Left lung (tissue), 10 donors: Measurements from ENCODE around the gene INO80C. TPM values are rescaled to one million over a fixed set of nuclear protein-coding genes. Genes with fewer than 3 reads are reported as not detected.

Experiments
- ATAC-seq: fragments of 200-7000 bp; cut with Tn5 transposase; one replicate; pipeline ENCODE4 v1.9.1; 2020; ENCODE audit warnings: moderate library complexity
- DNase-seq, 4 donors: peaks; one replicate each; pipeline ENCODE4 v3.0.0-alpha.2; 2013 to 2020
- H3K27ac ChIP-seq, 2 donors: fragments of 200-600 bp; sonication (generic) in 1 of 2; one replicate each; pipeline versions ENCODE4 v1.5.0 to v1.8.0; 2020 to 2021
- H3K27me3 ChIP-seq, 2 donors: fragments of 200-600 bp; sonication (generic) in 1 of 2; one replicate each; pipeline versions ENCODE4 v1.5.0 to v1.8.0; 2020 to 2021
- H3K36me3 ChIP-seq, 2 donors: fragments of 200-600 bp; sonication (generic) in 1 of 2; one replicate each; pipeline versions ENCODE4 v1.5.0 to v1.8.0; 2020 to 2021
- H3K4me1 ChIP-seq, 2 donors: fragments of 200-600 bp; one replicate each; pipeline ENCODE4 v1.8.0; 2021
- H3K4me3 ChIP-seq, 2 donors: fragments of 200-600 bp; sonication (generic) in 1 of 2; one replicate each; pipeline versions ENCODE4 v1.5.0 to v1.8.0; 2020 to 2021; ENCODE audit warnings: mild to moderate bottlenecking in 1 of 2
- H3K9me3 ChIP-seq, 2 donors: fragments of 200-600 bp; sonication (generic) in 1 of 2; one replicate each; pipeline versions ENCODE4 v1.5.0 to v1.8.0; 2020 to 2021
- intact Hi-C, 2 donors: fragments of 100-400 bp; cut with DNase I; formaldehyde crosslinking; loops; one replicate each; pipeline versions ENCODE4 v1.11.2 to v1.14.2; 2022
- polyA plus RNA-seq, 6 donors: library from polyadenylated mRNA; unstranded; fragments of 120-200 nt; gene quantifications; one replicate each; pipeline ENCODE4 v1.2.1, GENCODE V29; 2013; ENCODE audit not compliant: insufficient read length in 6 of 6
- total RNA-seq, 2 donors: library from RNA; stranded (reverse); fragmentation: NEBNext Ultra II Directional; extraction: Animal tissue kit (Norgen Biotek cat#: 25700); gene quantifications; one replicate each; pipeline ENCODE4 v1.2.1, GENCODE V29; 2021
- TF ChIP-seq, protein P1 (sequence below), 2 donors: fragments of 200-600 bp; sonication (generic) in 1 of 2; IDR thresholded peaks; one replicate each; pipeline versions ENCODE4 v1.5.0 to v1.8.0; 2021; ENCODE audit warnings: antibody characterized with exemption in 2 of 2
- donor health status: DM: no; HTN: yes; CAD: no.
- donor health status: DM: no; HTN: no; CAD: no.

Gene INO80C
- total and polyA plus RNA-seq, 8 donors = 27.0 to 41.6 (median 35.2) TPM

DNA sequence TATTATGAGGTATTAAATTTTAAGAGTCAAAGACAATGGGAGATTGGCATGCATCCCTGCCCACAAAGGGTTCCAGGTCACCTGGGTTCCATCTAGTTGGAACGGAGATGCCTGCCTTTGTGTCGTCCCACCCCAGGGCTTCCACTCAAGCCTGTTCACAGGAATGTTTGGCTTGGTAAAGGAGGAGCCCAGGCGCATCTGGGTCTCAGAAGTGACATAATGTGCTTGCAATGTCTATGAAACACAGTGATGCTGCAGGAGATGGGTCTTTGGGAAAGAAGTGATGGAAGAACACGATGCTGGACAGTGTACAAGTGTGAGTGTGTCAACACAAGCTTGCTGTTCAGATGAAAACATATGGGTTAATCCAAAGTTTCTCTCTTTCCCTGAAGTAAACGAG lies 71.0 kb downstream of the INO80C start:
- DNase-seq = no peak
- H3K27ac ChIP-seq = no peak overlapping the region
- peaks cover 0 to 3% of the 10 kb centered on the region in 2 donors for H3K4me1 ChIP-seq
- ATAC-seq = no peak
- TF ChIP-seq, protein P1, sequence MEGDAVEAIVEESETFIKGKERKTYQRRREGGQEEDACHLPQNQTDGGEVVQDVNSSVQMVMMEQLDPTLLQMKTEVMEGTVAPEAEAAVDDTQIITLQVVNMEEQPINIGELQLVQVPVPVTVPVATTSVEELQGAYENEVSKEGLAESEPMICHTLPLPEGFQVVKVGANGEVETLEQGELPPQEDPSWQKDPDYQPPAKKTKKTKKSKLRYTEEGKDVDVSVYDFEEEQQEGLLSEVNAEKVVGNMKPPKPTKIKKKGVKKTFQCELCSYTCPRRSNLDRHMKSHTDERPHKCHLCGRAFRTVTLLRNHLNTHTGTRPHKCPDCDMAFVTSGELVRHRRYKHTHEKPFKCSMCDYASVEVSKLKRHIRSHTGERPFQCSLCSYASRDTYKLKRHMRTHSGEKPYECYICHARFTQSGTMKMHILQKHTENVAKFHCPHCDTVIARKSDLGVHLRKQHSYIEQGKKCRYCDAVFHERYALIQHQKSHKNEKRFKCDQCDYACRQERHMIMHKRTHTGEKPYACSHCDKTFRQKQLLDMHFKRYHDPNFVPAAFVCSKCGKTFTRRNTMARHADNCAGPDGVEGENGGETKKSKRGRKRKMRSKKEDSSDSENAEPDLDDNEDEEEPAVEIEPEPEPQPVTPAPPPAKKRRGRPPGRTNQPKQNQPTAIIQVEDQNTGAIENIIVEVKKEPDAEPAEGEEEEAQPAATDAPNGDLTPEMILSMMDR (IDR thresholded peaks at IDR 0.05) = no peak
- no peaks in the 10 kb centered on the region for H3K9me3 ChIP-seq
- no peaks in the 10 kb centered on the region for H3K27me3 ChIP-seq
- no peaks in the 10 kb centered on the region for H3K36me3 ChIP-seq
- H3K4me3 ChIP-seq = no peak overlapping the region
- intact Hi-C loops = no loop called here

DNA sequence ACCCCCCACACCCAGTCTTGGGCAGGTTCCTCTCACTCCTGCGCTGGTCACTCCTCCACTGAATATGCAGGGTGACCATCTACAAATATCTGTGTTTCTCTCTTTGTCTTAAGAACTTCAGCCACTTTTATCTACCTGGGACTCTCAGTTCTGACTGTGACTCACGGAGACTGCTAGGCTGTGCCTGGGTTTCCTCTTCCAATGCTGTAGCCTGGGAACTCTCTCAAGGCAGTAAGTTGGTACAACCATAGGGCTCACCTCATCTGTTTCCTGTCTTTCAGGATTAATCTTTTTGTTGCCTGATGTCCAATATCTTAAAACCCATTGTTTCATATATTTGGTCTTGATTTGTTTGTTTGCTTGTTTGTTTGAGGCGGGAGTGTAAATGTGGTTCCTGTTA lies 73.4 kb downstream of the INO80C start:
- TF ChIP-seq, protein P1 (IDR thresholded peaks at IDR 0.05) = no peak
- ATAC-seq = no peak

DNA sequence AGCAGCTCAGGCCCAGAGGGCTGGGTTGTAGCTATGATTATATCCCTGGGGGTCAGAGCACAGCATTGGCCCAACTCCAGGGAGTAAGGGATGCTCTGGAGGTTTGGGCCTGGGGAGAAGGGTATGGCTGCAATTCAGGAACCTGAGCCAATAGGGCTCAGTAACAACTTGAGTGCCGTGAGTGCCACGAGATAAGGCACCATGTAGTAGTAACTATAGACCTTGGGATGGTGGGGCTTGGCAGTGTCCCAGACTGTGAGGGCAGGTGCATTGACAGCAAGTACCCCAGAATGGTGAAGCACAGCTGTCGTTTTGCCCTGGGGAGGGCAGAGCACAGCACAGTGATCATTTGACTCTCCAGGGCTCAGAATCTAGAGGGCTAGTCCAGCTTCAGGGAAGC lies 75.5 kb downstream of the INO80C start:
- Histone ChIP-seq H3K27me3 (no peaks in the 10 kb centered on the region), H3K27ac (no peak overlapping the region), H3K4me3 (no peak overlapping the region), H3K4me1 (no peaks in the 10 kb centered on the region), H3K9me3 (peaks cover 0 to 19% of the 10 kb centered on the region in 2 donors), H3K36me3 (no peaks in the 10 kb centered on the region)
- DNase-seq (no peak), ATAC-seq (no peak)
- TF ChIP-seq, protein P1 (IDR thresholded peaks at IDR 0.05) = no peak
- intact Hi-C loops = no loop called here

More for the DNA sequence above, 73.4 kb downstream of the INO80C start:
- H3K27me3 ChIP-seq = no peaks in the 10 kb centered on the region
- peaks cover 0 to 3% of the 10 kb centered on the region in 2 donors for H3K9me3 ChIP-seq
- no peak for DNase-seq
- no peaks in the 10 kb centered on the region for H3K4me1 ChIP-seq
- intact Hi-C loops = no loop called here
- no peak overlapping the region for H3K4me3 ChIP-seq
- no peak overlapping the region for H3K27ac ChIP-seq
- H3K36me3 ChIP-seq = no peaks in the 10 kb centered on the region

DNA sequence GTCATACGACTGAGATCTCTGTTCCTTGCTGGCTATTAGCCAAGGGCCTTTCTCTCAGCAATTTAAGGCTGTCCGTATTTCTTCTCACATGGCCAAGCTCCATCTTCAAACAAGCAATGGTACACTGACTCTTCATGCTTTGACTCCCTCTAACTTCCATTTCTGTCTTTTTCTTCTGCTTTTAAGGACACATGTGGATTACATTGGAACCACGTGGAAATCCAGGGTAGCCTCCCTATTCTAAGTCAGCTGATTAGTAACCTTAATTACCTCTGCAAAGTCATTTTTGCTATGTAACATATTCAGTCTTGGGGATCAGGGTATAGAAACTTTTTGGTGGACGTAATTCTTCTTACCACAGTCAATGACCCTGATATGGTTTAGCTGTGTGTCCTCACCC lies 79.2 kb downstream of the INO80C start:
- H3K4me1 ChIP-seq = peaks cover 0 to 4% of the 10 kb centered on the region in 2 donors
- no peaks in the 10 kb centered on the region for H3K36me3 ChIP-seq
- no peak for ATAC-seq
- H3K27me3 ChIP-seq = no peaks in the 10 kb centered on the region
- H3K9me3 ChIP-seq = peaks cover 0 to 21% of the 10 kb centered on the region in 2 donors
- intact Hi-C loops = no loop called here
- no peak overlapping the region for H3K4me3 ChIP-seq
- no peak for DNase-seq
- H3K27ac ChIP-seq = no peak overlapping the region
- TF ChIP-seq, protein P1 (IDR thresholded peaks at IDR 0.05) = no peak

Other genes with a start within 250 kb of the INO80C start
- gene ZSCAN30, start 207.7 kb downstream of the INO80C start, total RNA-seq = 10 to 100 TPM; 15.0 to 16.1 TPM
- gene ZSCAN30, start 207.7 kb downstream of the INO80C start, polyA plus RNA-seq = 10 to 100 TPM; 50.9 to 68.7 (median 59.6) TPM
- gene ZNF24, start 153.5 kb downstream of the INO80C start, total RNA-seq = 10 to 100 TPM; 48.9 to 56.2 TPM
- gene ZNF24, start 153.5 kb downstream of the INO80C start, polyA plus RNA-seq = 10 to 100 TPM; 63.7 to 68.9 (median 67.5) TPM
- 1 to 10 TPM; 3.2 to 3.5 TPM for gene ZNF396, start 120.6 kb downstream of the INO80C start, total RNA-seq
- 1 to 10 TPM; 2.4 to 3.9 (median 3.2) TPM for gene ZNF396, start 120.6 kb downstream of the INO80C start, polyA plus RNA-seq
- 100 to 1,000 TPM in 1 of 2 donors, 10 to 100 TPM in 1; 82.5 to 109 TPM for gene GALNT1, start 83.8 kb upstream of the INO80C start, total RNA-seq
- 100 to 1,000 TPM in 5 of 6 donors, 10 to 100 TPM in 1; 93.1 to 110 (median 107) TPM for gene GALNT1, start 83.8 kb upstream of the INO80C start, polyA plus RNA-seq